Measurements from ENCODE around the gene TMCO4. TPM values are rescaled to one million over a fixed set of nuclear protein-coding genes. Genes with fewer than 3 reads are reported as not detected.

The TMCO4 gene
- total and polyA plus RNA-seq, 2 of the 4 experiments (the other 2 are of a cell fraction) = 7.3 to 8.6 TPM

GRCh38 chr1:19723874-19724273, 75.8 kb downstream of the TMCO4 start:
- Histone ChIP-seq H3K4me2 (ENCODE audit: low read depth, low read length) (no peak overlapping the region), H2AK5ac (ENCODE audit: low read depth, low read length) (no peak overlapping the region), H2AK9ac (replicated peaks; ENCODE audit: low read depth, low read length, poor library complexity) (no peak overlapping the region), H2AFZ (replicated peaks; ENCODE audit: low read length, poor library complexity) (no peak overlapping the region), H2BK15ac (ENCODE audit: low read depth, low read length) (no peak overlapping the region), H2BK5ac (ENCODE audit: low read depth, low read length, poor library complexity, severe bottlenecking) (no peak overlapping the region), H4K20me1 (ENCODE audit: insufficient read depth, low read length) (no peaks in the 10 kb centered on the region), H3K27me3 (ENCODE audit: control insufficient read depth, insufficient read depth, low read length) (no peaks in the 10 kb centered on the region), H3K4me3 (ENCODE audit: insufficient read depth, low read depth, low read length) (no peak overlapping the region), H3K4ac (ENCODE audit: low read depth, low read length) (no peak overlapping the region), H3K4me1 (ENCODE audit: control insufficient read depth, insufficient read depth, low read length) (no peaks in the 10 kb centered on the region), H2BK20ac (ENCODE audit: low read depth, low read length) (no peak overlapping the region), H3K9ac (ENCODE audit: low read depth, low read length) (no peak overlapping the region), H3K27ac (ENCODE audit: insufficient read depth, low read length) (no peak overlapping the region), H4K91ac (ENCODE audit: insufficient read depth, low read depth, low read length) (no peak overlapping the region), H3K9me3 (ENCODE audit: control insufficient read depth, insufficient read depth, low read length) (no peaks in the 10 kb centered on the region), H3K23ac (ENCODE audit: low read depth, low read length) (no peak overlapping the region), H3K36me3 (ENCODE audit: control insufficient read depth, insufficient read depth, low read length) (peaks cover 16% of the 10 kb centered on the region), H3K79me1 (ENCODE audit: low read depth in 1 of 2, low read length in 2 of 2) (no peaks in the 10 kb centered on the region), H3K9me1 (ENCODE audit: insufficient read depth, low read length) (no peaks in the 10 kb centered on the region), H3K18ac (ENCODE audit: low read depth, low read length) (no peak overlapping the region), H3K14ac (replicated peaks; ENCODE audit: low read depth, low read length) (no peak overlapping the region), H3K56ac (ENCODE audit: extremely low read depth, insufficient read depth, low read length) (no peak overlapping the region), H4K5ac (ENCODE audit: low read depth, low read length) (no peak overlapping the region), H4K8ac (ENCODE audit: low read depth in 2 of 2, low read length in 2 of 2) (no peak overlapping the region), H2BK120ac (ENCODE audit: low read depth, low read length) (no peak overlapping the region)
- dilution Hi-C loops (cut with HindIII; ENCODE audit: low sequenced_read_pairs, unreplicated experiment) (no loop called here), in situ Hi-C loops (cut with MboI; ENCODE audit: low sequenced_read_pairs) (no loop called here), intact Hi-C loops (cut with micrococcal nuclease) (no loop called here)
- WGBS, 2 experiments (ENCODE audit: extremely low coverage in 2 of 2, insufficient read length in 1 of 2) = no CpG with 5 or more reads among the region's 4 CpGs
- no TSS peak for BruUV-seq (replicated peaks)
- ATAC-seq (ENCODE audit: low read depth) = no peak
- no peak for TF ChIP-seq USF2 (IDR thresholded peaks at IDR 0.05; ENCODE audit: low read depth, low read length)
- TF ChIP-seq RFX5 (IDR thresholded peaks at IDR 0.05; ENCODE audit: low read depth, low read length) = no peak
- TF ChIP-seq CEBPB (IDR thresholded peaks at IDR 0.05; ENCODE audit: low read depth, low read length) = no peak
- no peak for TF ChIP-seq MAFK (IDR thresholded peaks at IDR 0.05; ENCODE audit: low read depth, low read length)
- no peak for TF ChIP-seq BHLHE40 (IDR thresholded peaks at IDR 0.05; ENCODE audit: low read depth, low read length)
- no peak for TF ChIP-seq NFE2L2 (IDR thresholded peaks at IDR 0.05; ENCODE audit: low read depth, low read length)
- TF ChIP-seq MAZ (IDR thresholded peaks at IDR 0.05; ENCODE audit: borderline replicate concordance, low read depth, low read length) = no peak
- no peak for TF ChIP-seq CHD1 (IDR thresholded peaks at IDR 0.05; ENCODE audit: low read depth, low read length)
- no peak for TF ChIP-seq FOS (IDR thresholded peaks at IDR 0.05; ENCODE audit: low read depth, low read length)
- no peak for TF ChIP-seq MXI1 (IDR thresholded peaks at IDR 0.05; ENCODE audit: borderline replicate concordance, low read depth, low read length)
- no peak for TF ChIP-seq CTCF (conservative IDR thresholded peaks at IDR 0.05; ENCODE audit: low read depth, low read length)
- no peak for TF ChIP-seq ELK1 (IDR thresholded peaks at IDR 0.05; ENCODE audit: borderline replicate concordance, low read depth, low read length)
- TF ChIP-seq RCOR1 (IDR thresholded peaks at IDR 0.05; ENCODE audit: insufficient replicate concordance, low read length) = no peak
- no peak for TF ChIP-seq SMC3 (IDR thresholded peaks at IDR 0.05; ENCODE audit: low read depth, low read length)
- DNase-seq = no peak
- POLR2A ChIA-PET (ENCODE audit: unreplicated experiment) = no interaction called here
- CTCF ChIA-PET = interaction anchor here (1.7 kb wide), 1 partner anchor 16 kb away, joined by 3 read pairs; no protein-coding TSS in a partner anchor
